Neutrophil (primary cell): ENCODE results near the gene KIF1B.

Source experiments
- H3K27ac ChIP-seq: fragments of 200-600 bp; sonication (generic); 2 replicates; pipeline ENCODE4 v1.5.1; 2016; ENCODE audit warnings: mild to moderate bottlenecking, moderate library complexity
- H3K27me3 ChIP-seq: fragments of 200-600 bp; sonication (generic); 2 replicates; pipeline ENCODE4 v1.6.0; 2016; ENCODE audit warnings: mild to moderate bottlenecking
- H3K36me3 ChIP-seq: fragments of 200-600 bp; sonication (generic); 2 replicates; pipeline ENCODE4 v1.5.1; 2017
- H3K4me1 ChIP-seq, 2 experiments: fragments of 200-600 bp in 1 of 2; sonication (generic) in 1 of 2; 1 replicate in 1 of 2; 2 replicates in 1 of 2; pipeline versions ENCODE4 v1.5.1 to v1.6.1; 2013 to 2016; ENCODE audit warnings: low read depth in 1 of 2, low read length in 1 of 2, mild to moderate bottlenecking in 1 of 2, moderate library complexity in 1 of 2; ENCODE audit not compliant: control insufficient read depth in 1 of 2, insufficient read depth in 1 of 2
- H3K4me3 ChIP-seq, 2 experiments: fragments of 200-600 bp in 1 of 2; sonication (generic) in 1 of 2; 1 replicate in 1 of 2; 2 replicates in 1 of 2; pipeline ENCODE4 v1.5.1; 2013 to 2016; ENCODE audit warnings: low read depth in 1 of 2, low read length in 1 of 2, mild to moderate bottlenecking in 1 of 2, moderate library complexity in 1 of 2
- H3K9me3 ChIP-seq: fragments of 200-600 bp; sonication (generic); 2 replicates; pipeline ENCODE4 v1.5.1; 2016
- CTCF ChIP-seq: fragments of 200-600 bp; sonication (generic); IDR thresholded peaks from 2 replicates; pipeline ENCODE4 v1.5.1; 2016; ENCODE audit warnings: antibody characterized with exemption

The KIF1B gene

GRCh38 chr1:10383630-10384029 lies 173.3 kb downstream of the KIF1B start:
- H3K4me1 ChIP-seq: peaks cover 48 to 49% of the 10 kb centered on the region in 2 experiments
- TF ChIP-seq CTCF: no peak
- no peaks in the 10 kb centered on the region for H3K27me3 ChIP-seq
- H3K36me3 ChIP-seq: peaks cover 35% of the 10 kb centered on the region
- no peak overlapping the region for H3K4me3 ChIP-seq
- no peak overlapping the region for H3K27ac ChIP-seq
- no peaks in the 10 kb centered on the region for H3K9me3 ChIP-seq

GRCh38 chr1:10384219-10384618 lies 173.8 kb downstream of the KIF1B start:
- H3K4me3 ChIP-seq: no peak overlapping the region
- no peaks in the 10 kb centered on the region for H3K27me3 ChIP-seq
- no peaks in the 10 kb centered on the region for H3K9me3 ChIP-seq
- peaks cover 48 to 49% of the 10 kb centered on the region in 2 experiments for H3K4me1 ChIP-seq
- no peak for TF ChIP-seq CTCF
- H3K27ac ChIP-seq: peak overlapping the region; percentile 46
- peaks cover 35% of the 10 kb centered on the region for H3K36me3 ChIP-seq

- Histone ChIP-seq H3K27ac (peak overlapping the region; percentile 91), H3K4me3 (peak overlapping the region; percentile 31 to 46), H3K27me3 (no peaks in the 10 kb centered on the region), H3K4me1 (peaks cover 66 to 68% of the 10 kb centered on the region in 2 experiments), H3K36me3 (peaks cover 28% of the 10 kb centered on the region), H3K9me3 (no peaks in the 10 kb centered on the region)
- TF ChIP-seq CTCF: no peak
These were observed 176.6 kb downstream of the KIF1B start for GRCh38 chr1:10386761-10387676.

GRCh38 chr1:10387677-10388386 lies 177.5 kb downstream of the KIF1B start:
- H3K27me3 ChIP-seq: no peaks in the 10 kb centered on the region
- H3K4me1 ChIP-seq: peaks cover 69 to 76% of the 10 kb centered on the region in 2 experiments
- no peak for TF ChIP-seq CTCF
- peaks cover 20% of the 10 kb centered on the region for H3K36me3 ChIP-seq
- peak overlapping the region; percentile 91 for H3K27ac ChIP-seq
- H3K4me3 ChIP-seq: peak overlapping the region; percentile 31 to 46
- no peaks in the 10 kb centered on the region for H3K9me3 ChIP-seq

- peaks cover 70 to 79% of the 10 kb centered on the region in 2 experiments for H3K4me1 ChIP-seq
- H3K4me3 ChIP-seq: peak overlapping the region; percentile 31 to 46
- peak overlapping the region; percentile 91 for H3K27ac ChIP-seq
These were observed 178.0 kb downstream of the KIF1B start for GRCh38 chr1:10388387-10388715.

More at GRCh38 chr1:10388387-10388715, 178.0 kb downstream of the KIF1B start:
- no peak for TF ChIP-seq CTCF
- H3K36me3 ChIP-seq: peaks cover 20% of the 10 kb centered on the region
- H3K9me3 ChIP-seq: no peaks in the 10 kb centered on the region
- H3K27me3 ChIP-seq: no peaks in the 10 kb centered on the region
